ENCODE results near the gene PARVB.

- TF ChIP-seq POLR2A (IDR thresholded peaks at IDR 0.05) (no peak), CTCF (IDR thresholded peaks at IDR 0.05 in 4 of 5, conservative IDR thresholded peaks at IDR 0.05 in 1 of 5) (no peak)
These were observed 188.1 kb downstream of the PARVB start for GRCh38 chr22:44211946-44212930.

All from gastrocnemius medialis (tissue), 4 donors.